Body of pancreas (tissue), 4 donors: Measurements from ENCODE around the gene TPPP3. TPM values are rescaled to one million over a fixed set of nuclear protein-coding genes. Genes with fewer than 3 reads are reported as not detected.

Experiments
- ATAC-seq: fragments of 150-250 bp; one replicate; pipeline ENCODE4 v1.9.1; 2016
- DNase-seq, 4 donors: peaks; one replicate each; pipeline ENCODE4 v3.0.0-alpha.2; 2019
- H3K27ac ChIP-seq, 4 donors: fragments of 200-600 bp; sonication (generic); 1 replicate in 3 of 4; 2 replicates in 1 of 4; pipeline versions ENCODE4 v1.5.1 to v1.6.1; 2016 to 2019; ENCODE audit warnings: mild to moderate bottlenecking in 1 of 4, mixed read lengths in 1 of 4, moderate library complexity in 1 of 4
- H3K27me3 ChIP-seq, 2 donors: fragments of 200-600 bp; sonication (generic); one replicate each; pipeline ENCODE4 v1.6.0; 2016; ENCODE audit warnings: mild to moderate bottlenecking in 1 of 2
- H3K36me3 ChIP-seq, 2 donors: fragments of 200-600 bp; sonication (generic); replicated peaks in 1 of 2; 2 replicates each; pipeline ENCODE4 v1.5.1; 2016; ENCODE audit warnings: low read depth in 2 of 2; ENCODE audit not compliant: insufficient read depth in 1 of 2
- H3K4me1 ChIP-seq: fragments of 200-600 bp; sonication (generic); one replicate; pipeline ENCODE4 v1.6.0; 2016
- H3K4me3 ChIP-seq, 2 donors: fragments of 200-600 bp; sonication (generic); 1 replicate in 1 of 2; 2 replicates in 1 of 2; pipeline ENCODE4 v1.5.1; 2016 to 2019
- H3K9me3 ChIP-seq, 3 donors: fragments of 200-600 bp; sonication (generic); 1 replicate in 2 of 3; 2 replicates in 1 of 3; pipeline ENCODE4 v1.5.1; 2016
- POLR2A ChIP-seq, 3 donors: fragments of 450-650 bp; IDR thresholded peaks; one replicate each; pipeline ENCODE4 v1.6.1; 2016; ENCODE audit warnings: antibody characterized with exemption in 3 of 3, mild to moderate bottlenecking in 2 of 3
- WGBS, 2 donors: methylation state at CpG; one replicate each; pipeline ENCODE4 v1.1.5; 2017; 5-methylcytosine and 5-hydroxymethylcytosine counted together
- intact Hi-C: fragments of 100-400 bp; cut with DNase I; formaldehyde crosslinking; loops from one replicate; pipeline ENCODE4 v1.15.1; 2023
- total RNA-seq, 2 donors: library from RNA; depleted of rRNA; stranded (reverse); fragments of >200 nt; gene quantifications; one replicate each; pipeline ENCODE4 v1.1.0, GENCODE V29; 2016
- TF ChIP-seq, protein P1 (sequence below), 7 experiments: fragments of 450-650 bp in 4 of 7; fragments of 200-600 bp in 3 of 7; sonication (generic) in 3 of 7; IDR thresholded peaks; one replicate each; pipeline ENCODE4 v1.5.1; 2016 to 2019; ENCODE audit warnings: antibody characterized with exemption in 7 of 7

Gene TPPP3
- total RNA-seq, 2 donors from 2014 or later, result 11.2 to 30.0 TPM

DNA sequence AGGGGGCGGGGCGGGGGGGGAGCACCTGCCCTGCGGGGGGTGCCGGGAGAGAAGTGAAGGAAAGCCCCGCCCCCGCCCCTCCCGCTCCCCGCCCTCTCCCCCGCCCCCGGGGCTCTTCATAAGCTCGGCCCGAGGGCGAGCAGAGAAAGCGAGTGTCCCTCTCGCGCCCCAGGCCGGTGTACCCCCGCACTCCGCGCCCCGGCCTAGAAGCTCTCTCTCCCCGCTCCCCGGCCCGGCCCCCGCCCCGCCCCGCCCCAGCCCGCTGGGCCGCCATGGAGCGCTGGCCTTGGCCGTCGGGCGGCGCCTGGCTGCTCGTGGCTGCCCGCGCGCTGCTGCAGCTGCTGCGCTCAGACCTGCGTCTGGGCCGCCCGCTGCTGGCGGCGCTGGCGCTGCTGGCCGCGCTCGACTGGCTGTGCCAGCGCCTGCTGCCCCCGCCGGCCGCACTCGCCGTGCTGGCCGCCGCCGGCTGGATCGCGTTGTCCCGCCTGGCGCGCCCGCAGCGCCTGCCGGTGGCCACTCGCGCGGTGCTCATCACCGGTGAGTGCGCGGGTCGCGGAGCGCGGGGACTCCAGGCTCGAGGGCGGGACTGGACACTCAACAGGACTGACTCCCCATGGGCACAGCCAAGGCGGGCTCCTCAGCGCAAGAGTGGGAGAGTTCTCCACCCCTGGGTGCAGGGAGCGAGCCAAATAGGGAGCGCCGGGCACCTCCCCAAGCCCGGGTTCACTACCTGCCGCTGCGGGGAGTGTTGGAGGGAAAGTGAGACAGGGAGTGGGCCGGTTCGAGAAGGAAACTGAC, 37.9 kb upstream of the TPPP3 start, which contains the start of gene HSD11B2:
Gene HSD11B2, plus strand, starts transcription at position 145 of the 798 bp plus-strand sequence. Its CDS starts 128 bp downstream, at position 273.
- Histone ChIP-seq H3K4me1 (peaks cover 35% of the 10 kb centered on the region), H3K27ac (peak within 1 kb of the TSS; percentile 68 to 90 (median 88)), H3K4me3 (peak within 1 kb of the TSS; percentile 1 to 11), H3K9me3 (no peaks in the 10 kb centered on the region), H3K36me3 (no peaks in the 10 kb centered on the region), H3K27me3 (no peaks in the 10 kb centered on the region)
- WGBS, 2 donors, result 0 to 1% methylated on average over 1 to 84 of the region's 87 CpGs
- TF ChIP-seq, protein P1, sequence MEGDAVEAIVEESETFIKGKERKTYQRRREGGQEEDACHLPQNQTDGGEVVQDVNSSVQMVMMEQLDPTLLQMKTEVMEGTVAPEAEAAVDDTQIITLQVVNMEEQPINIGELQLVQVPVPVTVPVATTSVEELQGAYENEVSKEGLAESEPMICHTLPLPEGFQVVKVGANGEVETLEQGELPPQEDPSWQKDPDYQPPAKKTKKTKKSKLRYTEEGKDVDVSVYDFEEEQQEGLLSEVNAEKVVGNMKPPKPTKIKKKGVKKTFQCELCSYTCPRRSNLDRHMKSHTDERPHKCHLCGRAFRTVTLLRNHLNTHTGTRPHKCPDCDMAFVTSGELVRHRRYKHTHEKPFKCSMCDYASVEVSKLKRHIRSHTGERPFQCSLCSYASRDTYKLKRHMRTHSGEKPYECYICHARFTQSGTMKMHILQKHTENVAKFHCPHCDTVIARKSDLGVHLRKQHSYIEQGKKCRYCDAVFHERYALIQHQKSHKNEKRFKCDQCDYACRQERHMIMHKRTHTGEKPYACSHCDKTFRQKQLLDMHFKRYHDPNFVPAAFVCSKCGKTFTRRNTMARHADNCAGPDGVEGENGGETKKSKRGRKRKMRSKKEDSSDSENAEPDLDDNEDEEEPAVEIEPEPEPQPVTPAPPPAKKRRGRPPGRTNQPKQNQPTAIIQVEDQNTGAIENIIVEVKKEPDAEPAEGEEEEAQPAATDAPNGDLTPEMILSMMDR (IDR thresholded peaks at IDR 0.05), result peak in 4 of 7 experiments; percentile 16 to 58 (median 34)
- peak; percentile 9 to 30 (median 19) for TF ChIP-seq POLR2A (IDR thresholded peaks at IDR 0.05)
- intact Hi-C loops, result no loop called here
- DNase-seq (peak; percentile 75 to 83 (median 81)), ATAC-seq (peak; percentile 82)

DNA sequence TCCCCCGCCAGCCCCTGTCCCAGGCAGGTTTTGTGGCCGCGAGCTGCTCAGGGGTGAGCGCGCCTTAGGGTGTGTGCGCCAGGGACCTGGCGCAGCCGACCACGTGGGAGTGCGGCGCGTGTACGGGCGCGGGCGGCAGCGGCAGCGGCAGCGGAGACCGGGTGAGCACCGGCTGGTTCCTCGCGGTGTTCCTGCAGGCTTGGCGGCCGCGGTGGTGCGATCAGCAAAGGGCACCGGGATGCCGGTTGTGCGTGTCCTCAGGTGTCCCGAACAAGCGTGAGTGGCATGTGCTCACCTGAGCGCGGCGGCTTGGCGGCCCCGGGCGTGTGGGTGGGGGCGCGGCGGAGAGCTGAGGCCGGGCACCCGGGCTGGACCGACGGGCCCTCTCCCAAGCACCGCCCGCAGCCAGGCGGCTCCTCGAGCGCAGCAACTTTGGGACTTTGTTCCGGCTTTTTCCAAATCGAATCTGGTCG, 37.2 kb upstream of the TPPP3 start:
- Histone ChIP-seq H3K27ac (peak overlapping the region; percentile 68 to 90 (median 88)), H3K27me3 (no peaks in the 10 kb centered on the region), H3K36me3 (no peaks in the 10 kb centered on the region), H3K4me1 (peaks cover 35% of the 10 kb centered on the region), H3K9me3 (no peaks in the 10 kb centered on the region), H3K4me3 (peak overlapping the region; percentile 1 to 11)
- WGBS, 2 donors, result 0% methylated on average over 53 of the region's 53 CpGs; no CpG with 5 or more reads in 1 of the 2 donors
- ATAC-seq (peak; percentile 49), DNase-seq (no peak)
- intact Hi-C loops, result no loop called here
- TF ChIP-seq POLR2A (IDR thresholded peaks at IDR 0.05), result peak; percentile 11 to 53 (median 46)
- TF ChIP-seq, protein P1 (IDR thresholded peaks at IDR 0.05), result peak in 3 of 7 experiments; percentile 15 to 31 (median 21)

DNA sequence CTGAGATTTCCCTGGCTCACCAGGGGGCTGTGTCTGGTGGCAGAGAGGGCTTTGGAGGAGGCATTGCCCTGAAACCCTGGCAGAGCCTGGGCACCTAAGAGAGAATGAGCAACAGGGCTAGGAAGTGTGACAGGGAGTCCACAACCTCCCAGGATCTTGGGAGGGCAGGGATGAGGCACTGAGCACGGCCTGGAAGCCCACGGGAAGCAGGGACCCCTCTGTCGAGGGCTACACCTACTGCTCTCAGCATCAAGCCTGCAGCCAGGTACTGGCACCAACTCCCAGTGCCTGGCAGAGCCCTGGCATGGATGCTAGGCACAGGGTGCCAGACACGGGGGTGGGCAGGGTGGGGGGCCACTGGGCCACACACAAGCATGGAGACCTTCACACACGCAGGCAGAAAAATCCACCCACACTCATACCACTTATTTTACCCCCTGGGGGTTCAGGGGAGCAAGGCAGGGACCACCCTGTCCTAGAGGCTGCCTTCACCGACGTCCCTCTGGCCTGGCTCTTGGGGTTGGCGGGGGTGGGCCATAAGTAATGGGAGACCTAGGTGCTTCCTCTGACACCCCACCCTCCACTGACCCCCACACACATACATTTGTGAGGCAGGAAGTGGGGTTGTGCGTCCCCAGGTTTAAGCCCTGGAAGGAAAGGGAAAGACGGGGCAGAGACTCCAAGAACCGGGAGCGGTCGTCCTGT, 36.7 kb upstream of the TPPP3 start:
- H3K4me1 ChIP-seq, result peaks cover 38% of the 10 kb centered on the region
- intact Hi-C loops, result loop anchor here (5.0 kb wide), 1 partner anchor 37 kb away; no protein-coding TSS in a partner anchor
- H3K27me3 ChIP-seq, result no peaks in the 10 kb centered on the region
- no peaks in the 10 kb centered on the region for H3K36me3 ChIP-seq
- TF ChIP-seq POLR2A (IDR thresholded peaks at IDR 0.05), result no peak
- TF ChIP-seq, protein P1 (IDR thresholded peaks at IDR 0.05), result no peak
- H3K27ac ChIP-seq, result peak overlapping the region; percentile 68 to 90 (median 88)
- H3K9me3 ChIP-seq, result no peaks in the 10 kb centered on the region
- no peak for DNase-seq
- H3K4me3 ChIP-seq, result peak overlapping the region in 1 of 2 donors; percentile 1
- 43% methylated on average over 13 of the region's 13 CpGs; no CpG with 5 or more reads in 1 of the 2 donors for WGBS, 2 donors
- ATAC-seq, result no peak

DNA sequence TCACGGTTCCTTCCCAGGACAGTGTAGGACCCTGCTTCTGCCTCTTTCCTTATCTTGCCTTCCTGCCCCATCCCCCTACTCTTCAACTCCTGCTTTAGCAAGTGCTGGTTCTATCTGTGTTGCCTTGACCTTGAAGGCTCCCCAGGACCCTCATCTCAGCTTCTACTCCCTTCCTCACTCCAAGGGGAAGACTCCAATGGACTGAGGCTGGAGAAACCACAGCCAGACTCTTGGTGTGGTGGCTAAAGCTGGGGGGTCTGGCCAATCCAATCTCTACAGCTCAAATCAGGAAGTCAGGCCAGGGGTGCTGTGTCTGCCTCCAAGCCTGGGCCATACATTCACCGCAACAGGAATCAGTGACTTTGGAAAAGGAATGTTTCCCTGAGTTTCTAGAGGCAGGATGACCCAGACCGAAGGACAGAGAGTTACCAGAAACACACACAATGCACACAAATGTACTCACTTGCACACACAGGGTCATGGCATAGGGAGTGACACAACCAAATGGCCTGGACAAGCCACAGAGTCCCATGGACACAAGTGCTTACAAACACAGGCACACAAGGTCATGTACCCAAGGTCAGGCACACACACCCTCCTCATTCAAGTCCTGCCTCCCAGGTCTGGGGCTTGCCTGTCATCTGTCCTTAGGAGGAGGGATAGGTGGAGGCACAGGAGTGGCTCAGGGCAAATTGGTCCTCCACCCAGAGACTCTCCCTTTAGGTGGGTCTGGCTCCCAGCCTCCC, 35.9 kb upstream of the TPPP3 start:
- ATAC-seq (no peak), DNase-seq (no peak)
- Histone ChIP-seq H3K4me1 (peaks cover 46% of the 10 kb centered on the region), H3K27ac (no peak overlapping the region), H3K36me3 (no peaks in the 10 kb centered on the region), H3K4me3 (no peak overlapping the region), H3K27me3 (no peaks in the 10 kb centered on the region), H3K9me3 (no peaks in the 10 kb centered on the region)
- intact Hi-C loops, result loop anchor here (5.0 kb wide), 1 partner anchor 38 kb away; no protein-coding TSS in a partner anchor
- 91 to 92% methylated on average over 3 of the region's 3 CpGs for WGBS, 2 donors
- TF ChIP-seq, protein P1 (IDR thresholded peaks at IDR 0.05), result no peak
